HG02763 (cell line): ENCODE data around the gene CRB1.
"Not testable (repeated sequence)": the region's sequence is repeated elsewhere in the genome, so short reads cannot be mapped to it uniquely, and the experiment has no call there.

Experiments
- ATAC-seq: cut with Tn5 transposase; IDR thresholded peaks from one replicate; pipeline ENCODE4 v1.9.1; 2021; ENCODE audit warnings: mild to moderate bottlenecking, moderate library complexity; ENCODE audit not compliant: unreplicated experiment

CRB1 gene

DNA sequence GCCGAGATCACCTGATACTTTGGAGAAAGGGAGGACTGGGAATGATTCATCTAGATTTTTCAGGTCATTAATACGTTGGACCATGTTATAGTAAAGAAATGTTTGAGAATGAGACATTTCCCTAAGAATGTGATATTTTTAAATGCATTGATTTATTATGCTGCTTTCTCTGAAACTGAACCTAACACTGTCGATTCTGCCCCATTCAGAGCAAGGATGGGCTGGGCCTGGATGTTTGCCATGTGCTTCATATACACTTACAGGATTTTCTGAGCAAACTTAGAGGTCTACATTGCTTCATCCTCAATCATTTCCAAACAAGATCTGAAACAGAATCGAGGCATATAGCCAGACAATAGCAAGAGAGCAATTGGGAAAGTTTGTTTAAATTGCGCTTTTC is 183.3 kb downstream of the CRB1 start:
- no peak for ATAC-seq

DNA sequence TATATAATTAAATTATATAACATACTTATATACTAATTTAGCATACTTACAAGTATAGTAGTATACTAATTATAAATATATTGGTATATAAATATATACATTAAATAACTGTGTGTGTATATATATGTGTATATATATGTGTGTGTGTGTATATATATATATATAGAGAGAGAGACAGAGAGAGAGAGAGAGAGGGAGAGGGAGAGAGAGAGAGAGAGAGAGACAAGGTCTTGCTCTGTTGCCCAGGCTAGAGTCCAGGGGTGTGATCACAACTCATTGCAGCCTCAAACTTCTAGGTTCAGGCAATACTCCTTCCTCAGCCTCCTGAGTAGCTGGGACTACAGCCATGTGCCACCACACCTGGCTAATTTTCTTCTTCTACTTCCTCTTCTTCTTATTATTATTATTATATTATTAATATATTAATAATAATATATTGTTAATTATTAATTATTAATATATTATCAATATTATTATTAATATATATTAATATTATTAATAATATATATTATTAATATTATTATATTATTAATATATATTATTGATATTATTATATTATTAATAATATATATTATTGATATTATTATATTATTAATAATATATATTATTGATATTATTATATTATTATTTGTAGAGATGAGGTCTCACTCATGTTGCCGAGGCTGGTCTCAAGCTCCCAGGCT is 185.5 kb downstream of the CRB1 start:
- no peak for ATAC-seq

DNA sequence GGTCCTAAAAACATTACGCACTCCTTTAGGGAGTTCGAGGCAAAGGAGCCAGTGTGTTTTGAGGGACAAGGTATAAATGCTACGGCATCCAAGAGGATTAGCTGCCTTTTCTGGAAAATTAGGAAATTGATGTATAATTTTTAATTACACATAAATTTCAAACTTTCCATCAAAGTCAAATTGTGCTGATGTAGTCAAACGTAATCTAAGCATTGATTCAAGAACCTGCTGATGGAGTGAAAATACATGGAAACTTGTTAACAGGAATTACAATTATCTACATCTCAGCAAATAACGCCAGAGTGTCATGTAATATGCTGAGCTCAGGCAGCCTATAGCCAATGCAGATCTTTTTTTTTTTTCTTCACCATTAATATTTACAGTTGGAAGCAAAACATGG is 194.5 kb downstream of the CRB1 start:
- no peak for ATAC-seq

DNA sequence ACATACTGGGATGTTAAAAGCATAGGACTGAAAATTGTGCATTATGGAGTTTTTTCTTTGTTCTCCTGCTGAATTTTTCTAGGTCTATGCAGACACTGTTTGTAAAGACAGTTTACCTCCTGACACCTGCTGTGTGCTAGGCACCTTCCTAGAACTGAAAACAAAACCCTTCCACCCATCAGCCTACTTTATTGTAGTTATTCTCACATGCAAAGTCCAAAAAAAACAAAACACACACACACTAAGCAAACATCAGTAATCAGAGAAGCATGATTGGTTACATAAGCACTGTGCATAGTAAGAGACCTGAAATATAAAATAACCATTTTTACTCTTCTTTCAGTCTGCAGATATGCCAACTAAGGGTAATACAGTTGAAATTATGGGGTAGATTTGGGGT is 195.1 kb downstream of the CRB1 start:
- ATAC-seq: no peak

DNA sequence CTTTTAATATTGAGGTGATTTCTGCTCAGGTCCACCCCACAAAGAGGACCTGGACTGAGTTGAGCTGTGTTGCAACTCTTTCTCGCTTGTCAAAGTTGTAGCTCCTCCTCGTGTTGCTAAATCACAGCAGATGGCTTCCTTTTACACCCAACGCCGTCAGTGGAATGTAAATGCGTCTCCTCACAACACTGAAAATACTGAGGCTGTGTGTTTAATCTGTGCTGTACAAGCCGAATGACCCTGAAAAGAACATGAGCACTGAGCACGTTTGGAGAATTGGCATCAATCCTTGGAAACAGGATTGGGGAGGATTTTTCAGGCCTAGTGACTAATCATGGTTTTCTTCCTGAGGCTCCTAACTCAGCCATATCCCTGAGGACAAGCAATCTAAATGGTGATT is 196.0 kb downstream of the CRB1 start:
- no peak for ATAC-seq

DNA sequence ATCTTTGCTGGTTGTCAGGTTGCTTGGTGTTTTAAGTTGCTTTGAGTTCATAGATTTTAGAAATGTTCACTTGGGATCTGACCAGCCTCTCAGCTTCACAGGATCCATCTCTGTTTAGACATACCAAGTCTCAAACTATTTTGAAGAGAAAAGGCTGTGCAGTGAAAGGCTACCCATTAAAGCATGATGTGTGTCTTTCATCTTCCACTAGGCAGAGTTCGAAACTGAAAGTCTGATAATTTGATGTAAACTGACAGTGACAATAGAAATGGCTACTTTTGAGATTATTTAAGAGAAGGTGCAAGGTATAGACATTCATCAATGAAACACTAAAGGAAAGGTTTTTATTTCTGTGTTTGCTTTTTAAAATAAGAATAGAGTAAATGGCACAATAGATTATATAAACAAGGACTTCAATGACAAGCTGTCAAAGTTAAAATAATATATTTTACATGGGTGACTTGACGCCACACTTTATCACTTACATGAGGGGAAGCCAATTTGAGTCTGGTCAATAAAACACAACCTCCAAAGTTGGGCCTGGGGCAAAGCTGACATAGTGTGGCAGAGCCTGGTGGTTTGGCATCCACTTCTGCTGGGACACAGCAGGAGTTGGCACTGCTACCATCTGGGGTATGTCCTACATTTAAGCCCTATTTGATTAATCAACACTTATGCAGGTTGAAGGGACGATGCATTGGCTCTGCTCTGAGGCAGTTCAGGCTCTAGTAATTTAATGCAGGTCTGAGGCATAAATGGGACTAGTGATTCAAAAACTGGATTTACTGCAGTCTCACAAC is 197.7 kb downstream of the CRB1 start:
- no peak for ATAC-seq

DNA sequence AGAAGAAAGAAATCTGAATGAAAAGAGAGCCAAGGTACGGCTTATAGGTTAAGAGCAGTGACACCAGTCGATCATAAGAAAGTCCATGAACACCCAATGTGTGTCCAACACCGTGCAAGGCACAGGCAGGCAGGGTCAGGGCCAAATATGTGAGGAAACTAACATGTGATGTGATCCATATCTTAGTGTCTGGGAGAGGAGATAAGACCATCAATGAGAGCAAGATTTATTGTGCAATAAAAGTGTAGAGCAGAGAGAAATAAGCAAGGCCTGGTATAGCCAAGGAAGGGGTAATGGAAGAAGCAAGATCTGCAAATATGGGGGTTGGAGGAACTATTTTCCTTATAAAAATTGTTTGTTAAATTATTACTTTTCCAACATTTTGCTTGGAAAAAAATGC is 198.8 kb downstream of the CRB1 start:
- no peak for ATAC-seq

DNA sequence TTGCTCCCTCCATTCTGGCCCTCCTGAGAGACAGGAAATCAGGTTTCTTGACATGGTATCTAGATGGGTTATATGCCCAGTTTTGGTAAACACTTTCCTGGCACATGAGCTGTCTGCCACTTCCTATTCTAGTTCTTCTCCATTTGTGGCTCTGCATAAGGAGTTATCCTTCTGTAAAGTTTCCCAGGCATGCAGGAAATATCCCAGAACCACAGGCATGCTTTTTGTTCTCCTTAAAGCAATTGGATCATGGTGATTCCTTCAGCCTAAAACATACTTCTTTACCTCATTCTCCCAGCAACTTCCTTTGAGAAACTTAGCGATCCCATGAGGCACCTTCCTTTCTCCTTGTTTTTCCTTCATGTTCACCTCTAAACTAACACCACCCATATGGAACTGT is 199.8 kb downstream of the CRB1 start:
- ATAC-seq: no peak

DNA sequence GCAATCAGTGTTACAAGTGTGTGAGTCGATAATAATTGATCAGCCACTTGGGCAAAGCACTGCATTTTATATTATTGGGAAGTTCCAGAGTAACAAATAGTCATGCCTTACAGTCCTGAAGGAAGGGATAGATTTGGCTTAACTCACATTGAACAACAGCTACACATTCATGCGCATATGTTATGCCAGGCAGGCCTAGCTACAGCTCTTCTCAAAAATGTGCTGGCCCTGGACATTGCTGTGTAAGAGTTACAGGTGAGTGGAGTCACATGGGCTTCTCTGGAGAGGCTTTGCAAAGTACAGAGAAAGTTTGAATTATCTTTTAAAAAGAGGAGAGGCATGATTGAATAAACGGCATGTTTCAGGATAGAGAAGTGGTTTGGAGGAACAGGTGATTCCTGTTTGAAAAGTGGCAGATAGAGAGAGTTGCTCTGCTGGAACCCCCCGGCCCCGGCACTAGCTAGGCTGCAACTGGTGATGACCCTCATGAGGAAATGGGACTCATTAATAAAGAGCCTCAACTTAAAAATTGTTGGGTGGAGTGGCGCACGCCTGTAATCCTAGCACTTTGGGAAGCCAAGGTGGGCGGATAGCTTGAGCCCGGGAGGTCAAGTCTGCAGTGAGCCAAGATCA is 200.6 kb downstream of the CRB1 start:
- no peak for ATAC-seq

DNA sequence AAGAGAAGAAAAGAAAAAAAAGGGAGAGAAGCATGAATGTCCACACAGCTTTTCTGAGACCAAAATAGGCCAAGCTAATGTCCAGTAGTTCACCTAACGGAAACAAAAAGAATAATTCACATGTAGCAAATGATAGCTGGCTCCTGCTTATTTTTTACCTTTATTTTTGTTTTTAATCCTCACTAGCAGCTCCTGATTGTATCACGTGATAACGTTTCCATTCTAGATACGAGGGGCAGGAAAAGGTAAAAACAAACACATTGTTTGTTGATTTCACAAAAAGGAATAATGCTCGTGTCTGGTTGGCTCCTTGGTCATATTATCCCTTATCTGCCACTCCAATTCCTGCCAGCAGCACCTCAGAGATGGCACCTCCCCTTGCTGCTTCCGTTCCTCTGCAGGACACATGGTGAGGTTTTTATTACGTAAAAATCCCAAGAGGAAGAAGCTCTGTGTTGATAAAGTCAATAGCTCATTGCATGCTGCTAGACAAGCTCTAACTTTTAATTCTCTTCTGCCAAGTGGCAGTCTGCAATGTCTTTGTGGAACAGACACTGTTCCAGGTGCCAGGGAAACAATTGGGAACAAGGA is 201.7 kb downstream of the CRB1 start:
- ATAC-seq: no peak

DNA sequence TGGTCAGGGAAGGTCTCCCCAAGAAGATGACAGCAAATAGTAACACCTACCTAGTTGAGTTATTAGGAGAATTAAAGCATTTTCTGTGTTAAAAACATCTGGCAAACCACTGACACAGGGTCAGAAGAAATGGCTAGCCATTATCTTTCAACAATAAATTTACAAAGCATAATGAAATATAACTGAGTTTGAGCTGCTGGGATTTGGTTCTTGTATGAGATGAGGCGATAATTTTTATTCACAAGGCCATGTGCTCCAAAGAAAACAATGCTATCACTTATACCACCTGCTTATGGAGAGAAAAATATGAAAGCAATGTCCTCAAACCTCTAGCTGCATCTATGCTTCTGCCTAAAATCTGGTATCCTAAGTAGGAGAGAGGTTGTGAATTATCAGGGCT is 202.3 kb downstream of the CRB1 start:
- ATAC-seq: no peak

DNA sequence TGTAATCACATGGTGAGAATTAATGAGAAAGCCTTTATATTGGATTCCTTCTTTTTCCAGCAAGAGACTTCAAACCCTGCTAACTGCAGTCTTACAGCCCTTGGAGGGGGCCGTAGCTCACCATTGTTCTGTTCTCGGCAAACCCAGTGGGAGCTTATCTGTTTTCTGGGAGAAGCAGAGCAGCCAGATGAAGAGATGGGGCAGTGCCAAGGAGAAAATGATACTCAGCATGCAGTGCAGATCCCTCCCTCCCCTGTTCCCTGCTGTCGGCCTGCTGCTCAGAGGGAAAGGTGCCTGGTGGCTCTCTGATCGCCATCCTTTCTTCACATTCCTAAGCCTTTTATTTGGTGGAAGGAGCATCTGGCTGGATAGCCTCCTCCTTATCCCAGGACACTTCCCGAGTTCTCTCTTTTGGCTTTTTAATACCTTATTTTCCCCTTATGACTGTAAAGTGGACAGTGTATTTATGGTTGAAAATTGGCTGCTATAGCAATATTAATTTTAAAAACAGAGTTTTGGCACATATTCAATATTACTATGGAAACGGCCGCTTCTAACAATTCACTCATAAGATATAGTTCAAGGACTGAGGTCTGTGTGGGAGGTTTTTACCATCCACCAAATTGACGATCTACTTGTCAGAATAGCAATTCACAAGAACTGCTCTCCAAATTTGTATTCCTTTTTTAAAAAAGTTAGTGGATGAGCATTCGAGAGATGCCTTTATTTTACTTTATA is 203.4 kb downstream of the CRB1 start:
- ATAC-seq: no peak

DNA sequence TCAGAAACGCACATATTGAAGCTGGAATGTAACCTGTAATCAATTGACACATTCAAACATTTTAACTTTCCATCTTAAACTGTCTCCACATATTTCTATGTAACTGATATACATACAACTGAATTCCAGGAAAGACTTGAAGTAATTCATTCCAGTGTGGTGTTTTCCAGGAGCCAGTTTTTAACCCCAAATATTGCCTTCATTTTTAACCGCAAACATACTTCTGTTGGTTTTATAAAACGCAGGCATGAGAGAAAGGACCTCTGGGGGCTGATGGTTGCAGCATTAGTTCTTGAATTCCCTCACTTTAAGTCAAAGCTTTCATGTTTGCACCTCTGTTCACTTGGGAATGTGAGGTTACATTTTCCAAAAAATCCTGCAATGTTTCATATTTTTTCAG is 204.1 kb downstream of the CRB1 start:
- ATAC-seq: no peak

DNA sequence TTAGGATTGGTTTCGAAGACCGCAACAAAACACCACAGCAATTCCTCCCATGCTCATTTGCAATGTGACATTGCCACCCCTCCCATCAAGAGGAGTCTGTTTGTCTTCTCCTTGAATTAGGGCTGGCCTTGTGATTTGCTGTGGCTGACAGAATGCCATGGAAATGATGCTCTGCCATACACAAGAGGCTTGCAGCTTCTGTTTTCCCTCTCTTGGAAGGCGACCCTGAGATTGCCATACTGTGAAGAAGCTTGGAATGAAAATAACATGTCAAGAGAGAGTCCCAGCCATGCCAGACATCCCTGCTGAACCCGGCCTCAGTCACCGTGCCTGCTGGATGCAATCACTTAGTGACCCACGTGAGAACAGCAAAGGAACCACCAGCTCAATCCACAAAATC is 212.4 kb downstream of the CRB1 start:
- no peak for ATAC-seq

DNA sequence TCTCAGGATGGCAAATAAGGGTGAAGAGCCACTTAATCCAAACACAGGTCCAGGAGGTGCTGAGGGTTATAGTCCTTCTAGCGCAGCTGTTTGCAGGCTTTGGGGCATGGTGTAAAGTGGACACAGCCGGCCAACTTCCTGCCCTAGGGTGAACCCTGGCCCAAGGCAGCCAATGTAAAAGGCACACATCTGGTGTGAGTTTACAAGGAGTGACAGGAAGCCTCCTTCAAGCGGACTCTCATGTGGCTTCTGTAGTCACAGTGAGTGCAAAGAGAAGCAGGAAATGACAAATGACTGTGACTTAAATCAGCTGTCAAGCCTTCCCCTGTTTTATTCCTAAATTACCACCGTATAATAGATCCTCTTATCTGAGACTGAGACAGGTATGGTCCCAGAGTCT is 213.0 kb downstream of the CRB1 start:
- no peak for ATAC-seq

DNA sequence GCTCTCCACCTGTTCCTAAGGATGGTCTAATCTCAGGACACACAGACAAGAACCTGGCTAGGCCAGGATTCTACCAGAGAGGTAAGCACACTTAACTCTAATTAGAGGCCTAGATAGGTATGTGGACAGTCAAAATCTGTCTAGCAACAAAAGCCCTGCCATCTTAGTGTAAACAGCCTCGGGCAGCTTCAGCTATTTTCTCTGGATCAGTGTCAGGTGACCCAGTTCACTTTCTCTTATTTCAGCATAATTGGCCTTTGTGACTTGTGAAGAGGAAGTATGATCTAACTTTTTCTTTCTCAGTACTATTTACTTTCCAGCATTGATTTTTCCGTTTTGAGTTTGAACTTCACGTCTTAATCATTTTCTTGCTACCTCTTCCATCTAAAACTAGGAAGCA is 217.7 kb downstream of the CRB1 start:
- ATAC-seq: no peak

DNA sequence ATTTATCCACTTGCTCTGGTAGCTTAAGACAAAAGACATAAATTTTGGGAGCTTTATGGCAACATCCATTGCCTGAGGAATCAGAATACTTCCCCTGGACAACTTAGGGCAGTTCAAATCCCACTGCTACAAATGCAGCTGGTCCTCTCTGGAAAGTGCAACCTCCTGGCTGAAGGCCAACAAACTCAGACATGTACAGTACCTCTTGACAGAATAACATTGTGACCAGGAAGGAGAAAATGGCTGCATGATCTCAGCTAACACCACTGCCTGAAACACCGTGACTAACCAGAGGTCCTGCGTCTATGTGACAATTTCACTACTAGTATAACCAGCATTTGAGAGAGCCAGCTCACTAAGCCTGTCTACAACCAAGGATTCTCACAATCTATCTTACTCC is 218.9 kb downstream of the CRB1 start:
- ATAC-seq: no peak

DNA sequence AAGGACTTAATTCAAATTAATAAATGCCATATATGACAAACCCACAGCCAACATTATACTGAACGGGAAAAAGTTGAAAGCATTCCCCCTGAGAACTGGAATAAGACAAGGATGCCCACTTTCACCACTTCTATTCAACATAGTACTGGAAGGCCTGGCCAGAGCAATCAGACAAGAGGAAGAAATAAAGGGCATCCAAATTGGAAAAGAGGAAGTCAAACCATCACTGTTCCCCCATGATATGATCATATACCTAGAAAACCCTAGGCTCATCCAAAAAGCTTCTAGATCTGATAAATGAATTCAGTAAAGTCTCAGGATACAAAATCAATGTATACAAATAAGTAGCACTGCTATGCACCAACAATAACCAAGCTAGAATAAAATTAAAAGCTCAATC is 223.5 kb downstream of the CRB1 start:
- ATAC-seq: not testable (repeated sequence)

DNA sequence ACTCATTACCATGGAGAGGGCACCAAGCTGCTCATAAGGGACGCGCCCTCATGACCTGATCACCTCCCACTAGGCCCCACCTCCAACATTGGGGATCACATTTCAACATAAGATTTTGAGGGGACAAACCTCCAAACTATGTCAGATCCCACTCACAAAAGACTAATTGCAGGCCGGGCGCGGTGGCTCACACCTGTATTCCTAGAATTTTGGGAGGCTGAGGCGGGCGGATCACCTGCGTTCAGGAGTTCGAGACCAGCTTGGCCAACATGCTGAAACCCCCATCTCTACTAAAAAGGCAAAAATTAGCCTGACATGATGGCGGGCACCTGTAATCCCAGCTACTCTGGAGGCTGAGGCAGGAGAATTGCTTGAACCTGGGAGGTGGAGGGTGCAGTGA is 228.7 kb downstream of the CRB1 start:
- no peak for ATAC-seq

DNA sequence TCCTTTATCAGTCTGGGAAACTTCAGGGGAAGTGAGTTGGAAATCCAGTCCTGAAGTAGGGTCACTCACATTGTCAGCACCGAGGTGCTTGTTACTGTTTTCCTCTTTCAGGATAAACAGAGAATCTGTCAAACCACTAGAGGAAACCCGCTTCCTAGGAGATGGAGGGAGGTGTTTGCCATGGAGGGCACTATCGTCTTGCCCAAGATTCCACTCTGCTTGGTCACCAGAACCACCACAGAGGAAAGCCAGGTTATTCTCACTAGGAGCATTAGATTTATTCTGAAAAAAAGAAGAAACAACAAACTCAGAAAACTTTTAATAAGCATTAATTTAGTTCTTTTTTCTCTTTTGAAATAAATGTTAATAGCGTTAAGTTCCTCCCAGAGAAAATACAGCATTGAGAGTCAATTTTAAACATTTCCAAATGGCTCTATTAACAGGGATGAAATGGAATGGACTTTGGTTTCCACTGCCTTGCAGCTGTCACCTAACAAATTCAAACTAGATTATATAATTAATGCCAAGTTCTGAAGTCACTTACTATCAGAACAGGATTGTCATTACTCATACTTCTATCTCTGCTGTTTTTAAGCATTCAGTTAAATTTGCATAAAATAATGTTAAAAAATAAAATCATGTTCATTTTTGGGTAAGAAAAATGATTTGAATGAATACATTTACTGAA is 242.8 kb downstream of the CRB1 start:
- no peak for ATAC-seq

DNA sequence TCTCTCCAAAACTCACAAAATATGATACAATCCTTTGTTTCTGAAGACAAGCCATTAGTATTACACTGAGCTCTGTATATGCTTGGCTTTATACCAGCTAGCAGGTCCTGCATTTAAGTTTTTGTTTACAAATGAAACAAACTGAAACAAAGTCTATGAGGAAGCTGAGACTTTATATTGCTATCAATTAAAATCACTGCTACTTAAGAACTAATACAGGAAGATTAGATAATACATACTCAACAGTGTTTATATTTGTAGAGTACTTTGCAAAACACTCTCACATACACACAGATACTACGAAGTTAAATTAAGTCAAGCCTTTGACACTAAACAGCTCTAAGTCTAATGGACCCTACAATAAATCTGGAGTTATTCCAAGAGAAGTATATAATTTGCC is 247.4 kb downstream of the CRB1 start:
- ATAC-seq: no peak
